GM21619 (cell line): Measurements from ENCODE around the gene ACAD8.

Experiments used
- ATAC-seq: cut with Tn5 transposase; IDR thresholded peaks from one replicate; pipeline ENCODE4 v1.9.1; 2021; ENCODE audit not compliant: unreplicated experiment

The ACAD8 gene

GRCh38 chr11:134253188-134253993 is at the start of gene ACAD8, which contains the start of gene THYN1:
Gene ACAD8, plus strand, starts transcription at chr11:134253568. Its CDS starts 33 bp downstream, at chr11:134253601.
Gene THYN1, minus strand, starts transcription at chr11:134253352. Its CDS starts 470 bp downstream, at chr11:134252882.
- peak; percentile 99 for ATAC-seq

DNA sequence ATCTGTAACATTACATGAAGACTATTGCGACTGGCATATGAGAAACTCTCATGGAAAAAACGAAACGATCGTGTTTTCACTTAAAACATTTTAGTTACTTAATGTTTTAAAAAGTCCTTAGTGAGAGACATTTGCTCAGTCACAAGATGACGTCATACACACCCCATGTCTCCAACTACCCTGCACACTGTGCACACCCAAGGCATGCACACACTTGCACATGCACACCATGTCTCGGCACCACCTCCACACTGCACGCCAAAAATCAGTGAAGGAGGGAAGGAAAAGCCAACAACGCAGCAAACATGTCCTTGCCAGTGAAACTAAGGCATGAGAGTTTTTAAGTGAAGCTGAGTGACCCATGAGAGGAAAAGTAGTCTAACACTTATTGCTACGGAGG is 47.6 kb upstream of the ACAD8 start:
- no peak for ATAC-seq

DNA sequence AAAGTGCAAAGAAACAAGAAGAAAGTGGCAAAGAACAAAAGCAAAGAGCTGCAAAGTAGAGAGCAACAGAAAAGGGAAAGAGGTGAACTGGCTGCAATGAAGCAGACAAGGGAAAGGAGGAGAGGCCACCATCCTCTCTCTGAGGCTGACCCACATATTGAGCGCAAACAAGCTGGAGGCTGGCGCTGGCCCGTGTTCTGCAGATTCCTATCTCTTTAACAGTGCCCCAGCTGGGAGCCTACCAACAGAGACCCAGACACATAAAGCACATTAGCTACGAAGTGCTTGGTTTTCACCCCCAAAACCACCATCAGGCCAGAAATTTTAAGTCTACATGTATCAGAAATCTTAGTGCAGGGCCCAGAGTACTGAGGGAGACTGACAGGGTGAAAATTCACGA is 47.2 kb upstream of the ACAD8 start:
- ATAC-seq, result no peak

GRCh38 chr11:134207538-134208239 is 45.7 kb upstream of the ACAD8 start:
- no peak for ATAC-seq

DNA sequence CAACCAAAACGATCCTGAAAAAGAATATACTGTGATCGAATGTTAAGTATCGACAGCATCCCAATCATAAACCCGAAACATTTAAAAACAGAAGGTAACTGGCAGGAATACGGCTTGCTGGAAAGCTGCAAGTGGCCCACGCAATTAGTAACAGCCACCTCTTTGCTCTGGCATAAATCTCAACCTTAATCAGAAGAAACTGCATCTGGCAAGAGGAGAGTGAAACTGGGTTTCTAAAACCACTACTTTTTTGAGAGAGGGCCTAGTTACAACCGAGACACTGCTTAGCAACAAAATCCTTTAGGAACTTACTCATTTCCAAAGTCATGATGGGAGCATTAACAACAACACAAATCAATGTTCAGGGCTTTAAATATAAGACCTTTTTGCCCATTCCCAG is 37.5 kb upstream of the ACAD8 start:
- no peak for ATAC-seq

DNA sequence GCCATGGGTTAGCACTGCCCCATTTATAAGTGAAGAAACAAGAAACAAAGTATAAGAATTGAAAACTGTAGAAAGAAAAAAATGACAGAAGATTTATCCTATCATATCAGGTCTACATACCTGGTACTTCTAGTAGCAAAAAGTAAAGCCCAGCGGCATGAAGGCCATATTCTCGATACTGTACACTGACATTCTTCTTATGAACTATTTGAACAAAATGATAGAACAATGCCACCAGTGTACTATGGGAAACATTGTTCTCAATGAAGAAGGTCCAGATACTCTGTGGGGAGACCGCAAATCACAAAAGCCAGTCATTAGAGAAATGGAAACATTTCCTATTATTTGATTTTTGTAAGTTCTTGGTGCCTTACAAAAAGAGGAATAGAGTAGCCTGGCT is 36.6 kb upstream of the ACAD8 start:
- no peak for ATAC-seq

DNA sequence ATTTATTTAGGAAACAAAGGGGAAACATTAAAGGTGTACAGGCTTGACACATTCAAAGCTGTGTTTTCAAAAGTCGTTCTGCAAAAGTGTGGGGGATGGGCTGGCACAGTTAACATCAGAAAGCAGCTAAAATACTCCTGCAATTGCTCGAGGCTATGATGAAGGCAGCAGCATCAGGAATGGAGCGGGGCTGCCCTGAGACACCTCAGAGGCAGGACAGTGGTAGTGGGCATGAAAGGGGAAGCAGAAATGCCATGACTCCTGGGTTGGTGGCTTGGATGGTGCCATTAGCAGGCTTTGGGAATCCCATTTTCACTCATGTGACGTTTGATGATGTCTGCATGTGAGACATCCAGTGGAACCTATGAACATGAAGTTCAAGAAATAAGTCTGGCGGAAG is 30.2 kb upstream of the ACAD8 start:
- ATAC-seq, result no peak

GRCh38 chr11:134223836-134224709 is 29.3 kb upstream of the ACAD8 start, which contains the start of the genes NCAPD3 and VPS26B:
Gene NCAPD3, minus strand, starts transcription at chr11:134223967. Its CDS starts 41 bp downstream, at chr11:134223926.
Gene VPS26B, plus strand, starts transcription at chr11:134224671. Its CDS starts 452 bp downstream, at chr11:134225123.
- peak; percentile 67 for ATAC-seq

GRCh38 chr11:134224710-134225664 is 28.4 kb upstream of the ACAD8 start:
- peak; percentile 11 for ATAC-seq

GRCh38 chr11:134226806-134227325 is 26.5 kb upstream of the ACAD8 start:
- ATAC-seq, result no peak

- peak; percentile 55 for ATAC-seq
Observed at GRCh38 chr11:134228625-134229024, 24.7 kb upstream of the ACAD8 start.

DNA sequence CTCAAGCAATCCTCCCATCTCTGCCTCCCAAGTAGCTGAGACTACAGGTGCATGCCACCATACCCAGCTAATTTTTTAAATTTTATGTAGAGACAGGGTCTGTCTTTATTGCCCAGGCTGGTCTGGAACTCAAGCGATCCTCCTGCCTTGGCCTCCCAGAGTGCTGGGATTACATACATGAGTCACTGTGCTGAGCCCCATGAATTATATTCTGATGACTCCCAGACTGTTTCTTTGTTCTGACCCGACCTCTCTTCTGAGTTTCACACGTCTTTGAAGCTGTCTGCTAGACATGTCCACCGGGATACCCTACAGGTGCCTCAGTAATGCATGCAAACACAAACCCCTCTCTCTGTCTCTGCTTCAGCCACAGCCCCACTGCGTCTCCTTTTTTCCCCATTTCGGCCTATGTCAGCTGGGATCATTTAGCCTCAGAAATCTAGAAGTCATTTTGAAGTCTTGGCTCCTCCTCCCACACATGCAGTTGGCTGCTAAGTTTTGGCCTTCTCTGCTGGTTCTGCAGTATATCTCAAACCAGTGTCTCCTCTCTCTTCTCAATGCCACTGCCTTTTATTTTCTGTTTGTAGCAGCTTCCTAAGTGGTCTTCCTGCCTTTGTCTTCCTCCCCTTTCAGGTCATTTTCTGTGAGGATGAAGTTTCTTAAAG is 24.1 kb upstream of the ACAD8 start:
- ATAC-seq, result no peak

DNA sequence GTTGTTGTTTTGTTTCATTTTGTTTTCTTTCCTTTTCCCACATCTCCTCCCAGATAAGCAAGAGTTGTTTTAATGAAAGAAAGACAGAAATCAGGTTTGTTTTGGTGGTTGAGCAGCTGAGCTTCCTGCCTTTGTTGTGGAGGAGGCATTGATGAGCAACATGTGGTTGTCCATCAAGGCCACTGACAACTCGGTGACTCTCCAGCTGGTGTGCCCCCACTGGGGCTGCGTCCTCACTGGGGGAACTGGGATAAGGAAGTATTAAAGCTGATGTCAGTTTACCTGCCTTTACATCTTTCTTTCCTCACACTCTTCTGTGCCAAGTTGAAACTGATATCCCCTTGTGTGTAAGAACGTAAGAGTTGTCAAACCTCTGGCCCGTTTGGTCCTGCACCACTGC is 23.0 kb upstream of the ACAD8 start:
- no peak for ATAC-seq

DNA sequence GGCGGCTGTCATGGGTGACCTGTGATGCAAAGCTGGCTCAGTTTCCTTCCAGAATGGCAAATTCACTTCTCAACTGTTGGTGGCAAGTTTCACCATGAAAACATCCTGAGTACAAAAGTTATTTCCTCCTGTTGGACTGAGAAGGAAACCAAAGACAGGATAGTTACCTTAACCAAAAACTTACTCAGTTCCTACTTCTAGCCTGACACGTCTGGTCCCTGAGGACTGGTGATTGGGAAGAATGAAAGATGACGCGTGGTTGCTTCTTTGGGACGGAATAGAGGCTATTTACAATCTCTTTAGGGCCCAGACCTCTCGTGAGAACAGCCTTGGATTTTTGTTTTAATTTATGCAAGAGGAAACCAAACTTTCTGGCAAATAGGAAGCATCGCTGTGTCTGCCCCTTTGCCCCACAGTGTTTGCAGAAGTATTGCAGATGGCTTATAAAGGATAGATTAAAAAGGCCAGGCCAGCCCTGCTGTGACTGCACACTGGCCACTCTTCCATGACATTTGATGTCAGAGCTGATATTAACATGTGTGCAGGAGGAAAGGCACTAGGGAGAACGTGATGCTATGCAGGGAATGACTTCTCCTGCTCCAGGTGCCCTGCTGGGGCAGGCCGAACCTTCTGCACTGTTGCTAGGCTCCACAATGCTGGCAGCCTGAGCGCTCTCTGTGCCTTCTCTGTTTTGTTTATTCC is 21.3 kb upstream of the ACAD8 start:
- ATAC-seq, result no peak

GRCh38 chr11:134233729-134234179 is 19.6 kb upstream of the ACAD8 start:
- no peak for ATAC-seq

DNA sequence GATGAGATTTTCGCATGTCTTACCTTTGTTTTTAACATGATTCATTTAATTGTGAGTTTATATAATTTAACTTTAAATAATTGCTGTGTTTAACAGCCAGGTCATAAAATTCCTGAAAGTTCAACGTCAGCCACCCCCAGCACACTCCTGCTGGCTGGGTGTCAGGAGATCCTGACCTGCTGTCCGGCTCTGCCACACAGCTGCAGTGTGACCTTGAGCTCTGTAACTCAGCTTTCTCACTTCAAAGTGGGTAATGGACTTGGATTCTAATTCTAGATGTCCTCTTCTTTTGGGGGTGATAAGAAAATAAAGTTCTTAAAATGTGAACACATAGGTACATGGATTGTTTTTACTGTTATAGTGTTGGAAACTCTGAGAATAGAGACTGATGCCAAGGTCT is 18.0 kb upstream of the ACAD8 start:
- no peak for ATAC-seq

DNA sequence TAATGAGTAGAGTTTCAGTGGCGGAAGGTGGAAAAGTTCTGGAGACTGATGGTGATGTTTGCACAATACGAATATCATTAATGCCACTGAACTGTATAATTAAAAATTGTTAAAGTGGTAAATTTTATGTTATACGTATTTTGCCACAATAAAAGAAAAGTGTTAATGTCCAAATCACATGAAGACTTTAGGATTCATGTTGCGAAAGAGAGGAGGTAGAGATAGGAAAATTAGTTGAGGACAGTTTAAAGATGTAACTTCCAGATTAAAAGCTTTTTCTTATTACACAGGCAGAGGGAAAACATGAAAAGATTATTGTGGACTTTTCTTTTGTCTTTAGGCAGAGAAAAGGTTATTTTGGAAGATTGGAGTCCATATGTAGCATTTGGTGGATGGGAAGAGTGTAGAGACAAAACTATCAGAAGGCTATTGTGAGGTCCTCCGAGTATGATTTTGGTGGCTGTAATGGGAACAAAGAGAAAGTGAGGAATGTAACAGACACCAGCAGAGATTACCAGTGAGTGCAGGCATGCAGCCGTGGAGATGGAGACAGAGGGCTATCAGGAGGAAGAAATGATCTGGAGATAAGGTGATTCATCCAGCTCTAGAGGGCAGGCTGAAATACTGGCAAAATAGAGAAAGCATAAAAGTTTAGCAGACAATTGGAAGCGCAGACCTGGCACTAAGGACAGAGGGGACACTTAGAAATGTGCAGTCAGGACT is 16.4 kb upstream of the ACAD8 start:
- no peak for ATAC-seq

- no peak for ATAC-seq
Observed at GRCh38 chr11:134237557-134237922, 15.8 kb upstream of the ACAD8 start.
